Activated T-cell treated with anti-CD3 and anti-CD28 coated beads, Interleukin-2, amount 50 U/mL, for 4 hours (primary cell): ENCODE results near the gene TBX1. TPM values are rescaled to one million over a fixed set of nuclear protein-coding genes. Genes with fewer than 3 reads are reported as not detected.

Experiments used
- ATAC-seq, 2 donors: fragments of 200-7000 bp; cut with Tn5 transposase; one replicate each; pipeline ENCODE4 v1.10.0; 2021
- DNase-seq: peaks from one replicate; pipeline ENCODE4 v3.0.0-alpha.2; 2020
- H3K27me3 Mint-ChIP-seq: one replicate; pipeline ENCODE4 v1.8.0; 2021; ENCODE audit warnings: low read depth, mixed read lengths
- H3K36me3 Mint-ChIP-seq: one replicate; pipeline ENCODE4 v1.8.0; 2022; ENCODE audit warnings: mixed read lengths; ENCODE audit not compliant: insufficient read depth
- H3K4me1 Mint-ChIP-seq: one replicate; pipeline ENCODE4 v1.8.0; 2021; ENCODE audit warnings: low read depth, mixed read lengths
- H3K4me3 Mint-ChIP-seq: one replicate; pipeline ENCODE4 v1.8.0; 2021; ENCODE audit warnings: mild to moderate bottlenecking, moderate library complexity, mixed read lengths
- H3K9me3 Mint-ChIP-seq: one replicate; pipeline ENCODE4 v1.8.0; 2021; ENCODE audit warnings: mixed read lengths
- total RNA-seq, 3 donors: library from RNA; stranded (reverse); gene quantifications; one replicate each; pipeline ENCODE4 v1.2.1, GENCODE V29; 2021

The TBX1 gene
- total RNA-seq, 3 donors from 2014 or later, result not detected

DNA sequence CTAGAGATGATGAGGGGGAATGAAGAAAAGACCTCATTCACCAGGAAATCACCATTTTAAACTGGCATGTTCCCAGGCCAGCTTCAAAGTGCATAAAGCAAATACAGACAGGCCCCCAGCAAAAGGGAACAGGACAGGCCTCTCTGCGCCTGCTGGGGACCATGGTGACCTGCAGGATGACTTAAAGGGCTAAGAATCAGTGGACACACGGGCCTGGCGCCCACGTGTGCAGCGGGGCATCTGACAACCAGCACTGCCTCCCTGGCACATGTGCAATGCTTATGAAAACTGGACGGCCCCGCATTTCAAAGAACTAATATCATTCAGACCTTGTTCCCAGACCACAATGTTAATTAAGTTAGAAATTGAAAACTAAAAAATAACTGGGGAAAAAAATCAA lies 35.6 kb downstream of the TBX1 start:
- H3K9me3 Mint-ChIP-seq, result peaks cover 22% of the 10 kb centered on the region
- H3K36me3 Mint-ChIP-seq, result peaks cover 42% of the 10 kb centered on the region
- H3K4me1 Mint-ChIP-seq, result peaks cover 1% of the 10 kb centered on the region
- no peaks in the 10 kb centered on the region for H3K27me3 Mint-ChIP-seq
- DNase-seq (no peak), ATAC-seq (no peak)
- H3K4me3 Mint-ChIP-seq, result no peak overlapping the region

GRCh38 chr22:19797086-19798002 lies 36.8 kb downstream of the TBX1 start:
- Mint-ChIP-seq H3K4me1 (peaks cover 1% of the 10 kb centered on the region), H3K9me3 (peaks cover 16% of the 10 kb centered on the region), H3K36me3 (peaks cover 32% of the 10 kb centered on the region), H3K27me3 (no peaks in the 10 kb centered on the region), H3K4me3 (no peak overlapping the region)
- no peak for DNase-seq
- ATAC-seq, result no peak

DNA sequence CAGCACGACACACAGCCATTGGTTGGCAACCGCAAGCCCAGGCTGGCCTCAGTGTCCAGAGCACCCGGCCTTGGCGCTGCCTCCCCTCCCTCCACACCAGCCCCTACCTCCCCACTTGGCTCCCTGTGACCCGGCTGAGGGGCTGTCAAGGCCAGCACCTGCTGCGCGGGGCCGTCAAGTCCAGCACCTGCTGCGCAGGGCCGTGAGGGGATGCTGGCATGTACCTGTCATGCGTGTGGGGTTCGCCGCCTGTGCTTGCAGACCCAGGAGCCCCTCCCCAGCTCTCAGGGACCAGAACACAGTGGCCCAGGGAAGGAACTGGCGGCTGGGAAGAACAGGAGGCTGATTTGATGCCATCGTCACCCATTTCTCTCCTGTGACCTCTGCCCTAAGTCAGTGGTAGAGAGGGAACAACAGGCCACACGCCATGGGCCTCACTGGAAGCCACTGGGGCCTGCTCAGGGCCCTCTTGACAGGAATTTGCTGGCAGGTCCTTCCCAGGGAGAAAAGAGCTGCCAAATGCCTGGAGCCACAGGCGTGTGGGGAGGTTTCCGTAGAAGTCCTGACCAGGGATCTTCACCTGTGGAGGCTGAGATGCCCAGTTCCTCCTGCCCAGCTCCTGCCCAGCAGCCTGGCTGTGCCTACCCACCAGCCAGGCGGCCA lies 37.6 kb downstream of the TBX1 start:
- H3K4me1 Mint-ChIP-seq, result peaks cover 1% of the 10 kb centered on the region
- H3K36me3 Mint-ChIP-seq, result peaks cover 31% of the 10 kb centered on the region
- DNase-seq (no peak), ATAC-seq (no peak)
- no peak overlapping the region for H3K4me3 Mint-ChIP-seq
- H3K9me3 Mint-ChIP-seq, result peaks cover 11% of the 10 kb centered on the region
- H3K27me3 Mint-ChIP-seq, result no peaks in the 10 kb centered on the region

DNA sequence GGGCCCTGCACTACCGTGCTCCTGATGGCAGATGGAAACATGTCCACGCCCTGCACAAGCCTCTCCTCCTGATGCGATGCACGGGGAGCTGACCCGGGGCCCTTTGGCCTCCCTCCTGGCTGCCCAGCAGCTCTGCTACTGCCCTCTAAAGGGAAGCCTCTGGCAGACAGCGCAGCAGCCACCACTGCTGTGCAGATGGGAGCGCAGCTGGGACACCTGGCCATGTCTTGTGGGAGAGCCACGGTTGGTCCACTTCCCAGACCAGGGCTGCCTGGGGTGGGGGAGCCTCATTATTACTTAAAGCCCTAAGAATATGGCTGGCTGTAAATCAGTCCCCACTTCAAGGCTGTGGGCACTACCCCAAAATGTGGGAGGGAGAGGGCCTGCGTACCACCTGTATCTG lies 38.3 kb downstream of the TBX1 start:
- no peak overlapping the region for H3K4me3 Mint-ChIP-seq
- H3K36me3 Mint-ChIP-seq, result peaks cover 25% of the 10 kb centered on the region
- DNase-seq (no peak), ATAC-seq (no peak)
- H3K27me3 Mint-ChIP-seq, result no peaks in the 10 kb centered on the region
- peaks cover 1% of the 10 kb centered on the region for H3K4me1 Mint-ChIP-seq
- peaks cover 5% of the 10 kb centered on the region for H3K9me3 Mint-ChIP-seq

DNA sequence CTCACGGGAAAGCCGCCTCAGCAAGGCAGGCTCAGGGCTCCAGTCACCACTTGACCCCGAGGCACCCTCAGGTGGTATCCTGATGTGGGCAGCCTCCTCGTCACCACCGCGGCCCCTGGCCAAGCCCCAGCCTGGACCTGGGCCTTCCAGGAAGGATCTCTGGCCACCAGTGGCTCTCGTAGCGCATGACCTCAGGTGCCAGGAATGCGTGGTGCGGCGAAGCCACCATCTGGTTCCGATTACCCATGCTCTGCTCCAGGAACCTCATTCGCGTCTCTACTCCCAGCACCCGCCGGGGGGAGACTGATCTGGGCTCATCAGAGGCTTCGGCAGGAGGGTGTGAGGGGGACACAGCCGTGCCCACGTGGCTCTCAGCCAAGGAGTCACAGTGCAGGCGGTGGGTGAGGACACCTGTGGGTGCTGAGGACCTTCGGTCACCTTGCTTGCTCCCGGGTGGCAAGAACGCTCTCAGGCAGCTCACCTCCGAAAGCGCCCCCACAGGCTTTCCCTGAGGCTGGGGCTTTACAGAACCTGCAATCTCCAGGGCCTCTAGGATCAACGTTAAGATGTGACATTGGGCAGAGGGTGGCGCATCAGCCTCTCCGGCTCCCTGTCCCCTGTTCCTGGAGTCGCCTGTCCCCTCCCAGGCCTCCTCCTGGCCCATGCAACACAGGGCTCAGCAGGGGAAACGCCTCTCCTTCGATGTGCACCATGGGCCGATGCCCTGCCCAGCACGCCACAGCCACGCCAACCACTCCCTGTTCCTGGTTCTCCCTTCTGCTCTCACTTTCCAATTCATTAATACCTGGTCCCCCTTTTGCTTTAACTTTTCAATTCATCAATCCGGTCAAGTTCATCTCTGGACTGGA lies 39.0 kb downstream of the TBX1 start:
- DNase-seq (no peak), ATAC-seq (no peak)
- H3K9me3 Mint-ChIP-seq, result no peaks in the 10 kb centered on the region
- no peak overlapping the region for H3K4me3 Mint-ChIP-seq
- H3K4me1 Mint-ChIP-seq, result peaks cover 1% of the 10 kb centered on the region
- no peaks in the 10 kb centered on the region for H3K27me3 Mint-ChIP-seq
- peaks cover 19% of the 10 kb centered on the region for H3K36me3 Mint-ChIP-seq

DNA sequence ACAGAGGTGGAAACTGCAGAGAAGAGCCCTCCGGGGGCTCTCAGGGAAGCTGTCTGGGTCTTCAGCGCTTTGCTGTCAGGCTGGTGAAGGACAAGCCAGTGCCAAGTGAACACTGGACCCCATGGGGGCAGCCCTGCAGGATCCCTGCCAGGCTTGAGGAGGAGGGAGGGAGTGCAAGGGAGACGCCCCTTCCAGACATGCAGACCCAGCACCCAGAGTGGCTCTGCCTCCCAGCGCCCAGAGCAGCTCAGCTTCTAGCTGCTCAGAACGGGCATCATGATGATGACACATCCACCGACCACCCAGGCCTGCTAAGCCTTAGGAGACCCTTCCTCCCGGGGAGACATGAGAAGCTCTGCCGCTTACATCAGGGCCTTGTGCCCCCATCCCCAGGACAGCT lies 39.7 kb downstream of the TBX1 start:
- no peaks in the 10 kb centered on the region for H3K9me3 Mint-ChIP-seq
- DNase-seq (no peak), ATAC-seq (no peak)
- H3K27me3 Mint-ChIP-seq, result no peaks in the 10 kb centered on the region
- peaks cover 16% of the 10 kb centered on the region for H3K36me3 Mint-ChIP-seq
- no peak overlapping the region for H3K4me3 Mint-ChIP-seq
- peaks cover 1% of the 10 kb centered on the region for H3K4me1 Mint-ChIP-seq

DNA sequence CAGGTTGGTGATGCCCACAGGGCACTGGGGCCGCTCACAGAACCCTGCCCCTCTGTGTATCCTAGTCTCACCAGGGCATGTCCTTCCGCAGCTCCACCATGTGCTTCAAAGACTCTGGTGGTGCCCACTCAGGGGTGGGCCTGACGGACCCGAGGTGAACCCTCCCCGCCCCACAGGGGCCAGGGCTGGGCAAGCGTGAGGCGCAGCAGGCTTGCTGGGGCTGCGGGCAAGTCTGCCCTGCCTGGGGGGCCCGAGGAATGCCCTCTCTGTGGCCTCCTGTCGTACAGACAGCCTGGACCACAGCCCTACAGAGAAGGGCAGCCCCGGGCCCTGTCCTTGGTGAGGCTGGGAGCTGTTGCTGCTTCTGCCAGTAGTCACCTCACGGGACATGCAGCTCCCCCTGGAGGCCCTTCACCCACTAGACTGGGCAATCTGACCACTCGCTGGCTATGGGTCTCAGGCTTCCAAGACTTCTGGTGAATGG lies 40.2 kb downstream of the TBX1 start:
- no peak for DNase-seq
- no peaks in the 10 kb centered on the region for H3K27me3 Mint-ChIP-seq
- no peak overlapping the region for H3K4me3 Mint-ChIP-seq
- no peak for ATAC-seq
- peaks cover 14% of the 10 kb centered on the region for H3K36me3 Mint-ChIP-seq
- H3K4me1 Mint-ChIP-seq, result no peaks in the 10 kb centered on the region
- H3K9me3 Mint-ChIP-seq, result no peaks in the 10 kb centered on the region

DNA sequence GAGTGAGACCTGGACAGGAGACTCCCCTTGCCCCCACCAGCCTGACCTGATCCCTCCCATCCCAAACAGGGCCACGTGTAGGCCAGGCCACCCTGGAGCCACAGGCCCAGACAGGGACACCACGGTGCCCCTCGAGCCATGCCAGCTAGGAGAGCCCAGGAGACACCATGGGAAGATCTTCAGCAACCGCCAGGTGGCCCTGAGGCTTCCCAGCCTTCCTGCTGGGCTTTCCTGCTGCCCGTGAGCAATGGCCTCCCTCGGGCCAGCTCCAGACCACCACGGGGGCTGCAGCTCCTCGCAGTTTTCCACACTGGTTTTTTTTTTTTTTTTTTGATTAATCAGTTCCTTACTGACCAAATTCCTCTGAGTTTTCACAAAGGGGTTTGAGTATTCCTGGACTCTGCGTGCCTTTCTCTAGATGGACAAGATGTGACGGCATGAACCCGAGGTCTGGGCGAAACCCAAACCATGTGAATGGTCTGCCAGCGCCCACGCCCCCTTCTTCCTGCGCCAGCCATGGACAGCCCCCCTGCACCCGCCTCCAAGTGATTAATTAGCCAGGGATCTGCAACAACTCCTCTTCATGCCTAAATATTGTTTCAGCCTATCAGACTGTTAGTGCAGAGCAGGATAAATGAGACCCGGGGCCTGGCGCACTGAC lies 40.9 kb downstream of the TBX1 start:
- Mint-ChIP-seq H3K4me3 (no peak overlapping the region), H3K36me3 (peaks cover 14% of the 10 kb centered on the region), H3K4me1 (no peaks in the 10 kb centered on the region), H3K27me3 (no peaks in the 10 kb centered on the region), H3K9me3 (no peaks in the 10 kb centered on the region)
- no peak for DNase-seq
- no peak for ATAC-seq

DNA sequence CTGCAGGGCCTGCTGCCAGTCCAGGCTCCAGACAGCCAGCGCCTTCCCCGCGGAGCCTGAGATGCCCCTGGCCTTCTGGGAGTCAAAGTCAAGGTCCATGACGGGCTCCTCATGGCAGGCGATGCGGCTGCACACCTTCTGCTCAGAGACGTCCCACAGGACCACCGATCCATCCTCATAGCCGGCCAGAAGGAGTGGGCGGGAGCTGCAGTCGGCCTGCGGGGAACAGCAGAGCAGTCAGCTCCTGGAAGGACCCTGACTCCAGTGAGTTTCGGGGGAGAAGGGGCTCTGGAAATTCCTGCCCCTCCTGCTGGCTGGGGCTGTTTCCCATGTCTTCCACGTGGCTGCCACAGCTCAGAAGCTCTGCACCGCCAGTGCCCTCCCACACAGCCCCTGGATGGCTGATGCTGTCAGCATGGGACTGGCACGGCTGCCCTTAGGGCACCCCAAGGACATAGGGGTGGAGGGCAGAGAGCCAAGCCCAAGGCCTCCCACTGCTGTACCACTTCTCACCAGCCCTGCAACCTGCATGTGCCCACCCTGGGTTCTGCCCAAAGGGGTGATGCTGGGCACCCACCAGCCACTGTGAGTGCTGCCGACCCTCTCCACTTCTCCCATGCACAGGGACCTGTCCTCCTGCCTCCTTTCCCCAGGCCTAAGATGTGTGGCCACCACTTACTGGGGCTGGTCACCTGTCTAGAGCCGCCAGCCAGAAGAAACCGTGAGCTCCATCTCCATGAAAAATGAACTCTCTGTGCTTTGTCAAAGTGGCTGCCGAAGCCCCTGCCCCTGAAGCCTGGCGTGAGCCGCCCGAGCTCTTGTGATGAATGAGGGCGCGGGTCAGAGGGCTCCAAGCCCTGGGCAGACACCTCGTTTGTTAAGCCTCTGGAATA lies 41.7 kb downstream of the TBX1 start:
- Mint-ChIP-seq H3K4me3 (no peak overlapping the region), H3K9me3 (no peaks in the 10 kb centered on the region), H3K27me3 (no peaks in the 10 kb centered on the region), H3K4me1 (no peaks in the 10 kb centered on the region), H3K36me3 (peaks cover 11% of the 10 kb centered on the region)
- ATAC-seq (no peak), DNase-seq (no peak)

- peaks cover 11% of the 10 kb centered on the region for H3K36me3 Mint-ChIP-seq
- H3K4me1 Mint-ChIP-seq, result no peaks in the 10 kb centered on the region
- DNase-seq (no peak), ATAC-seq (no peak)
- H3K9me3 Mint-ChIP-seq, result no peaks in the 10 kb centered on the region
- H3K4me3 Mint-ChIP-seq, result no peak overlapping the region
- no peaks in the 10 kb centered on the region for H3K27me3 Mint-ChIP-seq
These were observed 42.5 kb downstream of the TBX1 start for GRCh38 chr22:19802894-19803735.

DNA sequence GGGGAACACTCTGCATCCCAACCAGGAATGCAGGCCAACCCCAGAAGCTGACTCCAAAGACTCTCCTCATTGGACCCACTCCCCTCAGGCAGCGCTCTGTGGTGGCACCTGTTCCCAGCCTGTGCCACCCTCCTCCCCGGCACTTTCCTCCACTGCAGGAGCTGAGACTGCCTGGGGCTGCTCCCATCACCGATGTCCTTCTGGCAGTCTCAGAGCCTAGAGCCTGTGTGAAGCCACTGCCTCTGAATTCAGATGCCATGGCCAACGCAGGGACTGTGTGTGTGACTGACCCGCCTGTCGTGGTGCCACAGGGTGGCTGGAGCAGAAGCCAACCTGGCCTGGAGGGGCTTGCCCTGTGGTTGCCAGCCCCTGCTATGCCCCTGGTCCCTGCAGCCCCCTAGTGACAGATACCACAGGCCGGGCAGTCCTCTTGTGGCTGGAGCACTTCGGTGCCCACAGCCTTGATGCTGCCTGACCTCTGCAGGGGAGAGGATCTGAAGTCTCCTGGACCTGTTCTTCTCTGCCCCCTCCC lies 43.2 kb downstream of the TBX1 start:
- ATAC-seq, result no peak
- H3K27me3 Mint-ChIP-seq, result no peaks in the 10 kb centered on the region
- DNase-seq, result no peak
- H3K4me3 Mint-ChIP-seq, result no peak overlapping the region
- H3K9me3 Mint-ChIP-seq, result no peaks in the 10 kb centered on the region
- no peaks in the 10 kb centered on the region for H3K4me1 Mint-ChIP-seq
- peaks cover 11% of the 10 kb centered on the region for H3K36me3 Mint-ChIP-seq

- Mint-ChIP-seq H3K27me3 (no peaks in the 10 kb centered on the region), H3K36me3 (peaks cover 7% of the 10 kb centered on the region), H3K9me3 (no peaks in the 10 kb centered on the region), H3K4me1 (peaks cover 3% of the 10 kb centered on the region), H3K4me3 (no peak overlapping the region)
- DNase-seq, result no peak
- ATAC-seq, result no peak
These were observed 45.2 kb downstream of the TBX1 start for GRCh38 chr22:19805821-19806212.
